GM18907 (cell line): ENCODE results near the gene BAZ2A.
A peak's percentile ranks its signal among the peaks of the same experiment; 100 is the strongest.
"Not testable (repeated sequence)": the region's sequence is repeated elsewhere in the genome, so short reads cannot be mapped to it uniquely, and the experiment has no call there.

Source experiments
- ATAC-seq: cut with Tn5 transposase; IDR thresholded peaks from one replicate; pipeline ENCODE4 v1.9.1; 2021; ENCODE audit warnings: mild to moderate bottlenecking, moderate library complexity; ENCODE audit not compliant: unreplicated experiment

The BAZ2A gene

DNA sequence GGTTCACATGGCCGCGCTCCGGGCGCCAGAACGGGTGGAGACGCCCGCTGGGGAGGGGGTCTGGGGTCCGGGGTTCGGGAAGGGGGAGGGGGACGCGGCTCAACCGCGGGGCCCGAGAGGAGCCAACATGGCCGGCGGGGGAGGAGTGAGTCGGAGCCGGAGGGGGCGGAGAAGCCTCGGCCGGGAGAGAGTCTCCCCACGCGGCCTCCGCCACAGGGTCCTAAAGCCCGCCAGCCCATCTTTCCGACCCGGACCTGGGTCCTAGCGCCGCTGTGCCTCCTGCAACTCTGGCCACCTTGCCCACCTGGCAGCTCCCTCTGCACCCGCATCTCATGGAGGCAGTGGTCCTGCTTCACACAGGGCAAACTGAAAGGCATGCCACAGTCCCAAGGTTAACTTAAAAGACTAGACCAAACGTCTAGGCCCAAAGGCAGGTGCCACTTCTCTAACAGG lies at the start of gene BAZ2A:
BAZ2A (minus strand) TSS at position 147 of the 453 bp plus-strand sequence. CDS start 12,796 bp downstream, outside the sequence.
- peak; percentile 54 for ATAC-seq

DNA sequence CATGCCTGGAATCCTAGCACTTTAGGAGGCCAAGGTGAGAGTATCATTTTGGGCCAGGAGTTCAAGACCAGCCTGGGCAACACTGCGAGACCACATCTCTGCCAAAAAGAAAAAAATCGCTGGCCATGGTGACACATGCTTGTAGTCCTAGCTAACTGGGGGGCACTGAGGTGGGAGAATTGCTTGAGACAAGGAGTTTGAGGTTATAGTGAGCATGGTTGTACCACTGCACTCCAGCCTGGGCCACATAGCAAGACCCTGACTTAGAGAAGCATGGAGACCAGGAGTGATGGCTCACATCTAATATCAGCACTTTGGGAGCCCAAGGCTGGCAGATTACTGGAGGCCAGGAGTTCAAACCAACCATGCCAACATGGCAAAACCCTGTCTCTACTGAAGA lies 48.7 kb upstream of the BAZ2A start:
- ATAC-seq, result no peak

DNA sequence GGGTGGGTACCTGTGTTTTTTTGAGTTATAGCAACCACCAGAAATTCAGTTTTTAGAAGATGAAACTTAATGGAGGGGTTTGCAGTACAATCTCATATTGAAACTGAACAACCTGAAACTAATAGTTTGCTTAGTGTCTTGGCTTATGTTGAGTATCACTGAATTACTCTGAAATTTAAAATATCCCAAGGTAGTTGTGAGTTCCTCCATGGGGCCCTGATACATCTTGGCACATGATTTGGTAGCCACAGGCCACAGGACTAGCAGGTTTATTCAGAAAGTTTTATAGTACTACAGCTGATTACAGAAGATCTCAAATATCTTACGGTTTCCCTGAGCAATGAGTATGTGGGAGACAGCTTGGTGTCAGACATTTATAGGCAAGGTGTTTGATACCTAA lies 47.6 kb upstream of the BAZ2A start:
- no peak for ATAC-seq

DNA sequence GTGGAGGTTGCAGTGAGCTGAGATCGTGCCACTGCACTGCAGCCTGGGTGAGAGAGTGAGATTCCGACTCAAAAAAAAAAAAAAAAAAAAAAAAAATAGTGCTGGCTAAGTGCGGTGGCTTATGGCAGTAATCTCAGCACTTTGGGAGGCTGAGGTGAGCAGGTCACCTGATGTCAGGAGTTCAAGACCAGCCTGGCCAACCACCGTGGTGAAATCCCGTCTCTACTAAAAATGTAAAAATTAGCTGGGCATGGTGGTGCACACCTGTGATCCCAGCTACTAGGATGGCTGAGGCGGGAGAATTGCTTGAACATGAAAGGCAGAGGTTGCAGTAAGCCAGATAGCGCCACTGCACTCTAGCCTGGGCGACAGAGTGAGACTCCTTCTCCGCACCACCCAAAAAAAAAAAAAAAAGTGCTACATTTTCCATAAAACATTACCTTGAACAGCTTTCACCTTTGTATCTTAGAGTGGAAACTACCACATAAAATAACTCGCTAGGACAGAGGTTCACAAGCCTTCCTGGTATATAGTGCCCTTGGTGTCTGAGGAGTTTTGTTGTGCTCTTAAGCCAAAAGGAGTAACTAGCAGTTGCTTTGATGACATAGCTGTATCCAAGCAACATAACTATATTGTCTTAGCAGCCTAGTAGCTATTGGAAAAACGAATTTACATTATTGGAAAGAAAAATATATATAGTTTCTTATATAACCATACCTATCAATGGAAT lies 46.9 kb upstream of the BAZ2A start:
- no peak for ATAC-seq

DNA sequence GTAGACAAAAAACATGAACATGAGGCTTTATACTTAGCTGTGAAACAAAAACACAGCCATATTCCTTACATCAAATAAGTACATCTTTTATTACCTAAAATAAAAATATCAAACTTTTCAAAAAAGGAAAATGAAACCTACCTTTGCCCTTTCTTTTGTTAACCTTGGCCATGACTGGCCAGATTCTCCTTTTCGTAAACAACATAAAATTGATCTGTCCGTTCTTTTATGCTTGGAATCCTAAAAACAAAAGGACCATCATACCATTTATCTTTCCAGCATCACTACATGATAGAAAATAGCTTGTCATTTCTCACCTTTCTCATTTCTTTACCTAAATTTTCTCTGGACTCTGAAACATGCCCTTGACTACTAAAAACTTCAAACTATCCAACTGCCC lies 41.5 kb upstream of the BAZ2A start:
- ATAC-seq, result no peak

DNA sequence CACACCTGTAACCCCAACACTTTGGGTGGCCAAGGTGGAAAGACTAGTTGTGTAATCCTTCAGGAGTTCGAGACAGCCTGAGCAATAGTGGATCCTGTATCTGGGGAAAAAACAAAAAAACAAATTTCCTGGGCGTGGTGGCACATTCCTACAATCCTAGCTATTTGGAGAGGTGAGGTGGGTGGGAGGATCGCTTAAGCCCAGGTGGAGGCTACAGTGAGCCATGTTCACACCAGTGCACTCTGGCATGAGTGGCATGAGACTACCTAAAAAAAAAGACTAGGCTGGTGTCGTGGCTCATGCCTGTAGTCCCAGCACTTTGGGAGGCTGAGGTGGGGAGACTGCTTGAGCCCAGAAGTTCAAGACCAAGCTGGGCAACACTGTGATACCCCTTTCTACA lies 40.7 kb upstream of the BAZ2A start:
- no peak for ATAC-seq

DNA sequence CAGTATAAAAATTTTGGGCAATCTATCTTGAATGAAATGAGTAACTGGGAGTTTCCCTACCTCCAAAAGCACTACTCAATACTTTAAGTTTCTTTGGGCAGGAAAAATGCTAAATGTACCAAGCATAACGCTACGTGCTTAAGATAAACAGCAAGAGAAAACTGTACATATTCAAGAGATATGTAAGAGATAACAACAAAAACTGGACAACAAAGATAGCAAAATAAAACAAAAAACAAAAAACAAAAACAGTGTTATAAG lies 38.0 kb upstream of the BAZ2A start:
- ATAC-seq, result no peak

DNA sequence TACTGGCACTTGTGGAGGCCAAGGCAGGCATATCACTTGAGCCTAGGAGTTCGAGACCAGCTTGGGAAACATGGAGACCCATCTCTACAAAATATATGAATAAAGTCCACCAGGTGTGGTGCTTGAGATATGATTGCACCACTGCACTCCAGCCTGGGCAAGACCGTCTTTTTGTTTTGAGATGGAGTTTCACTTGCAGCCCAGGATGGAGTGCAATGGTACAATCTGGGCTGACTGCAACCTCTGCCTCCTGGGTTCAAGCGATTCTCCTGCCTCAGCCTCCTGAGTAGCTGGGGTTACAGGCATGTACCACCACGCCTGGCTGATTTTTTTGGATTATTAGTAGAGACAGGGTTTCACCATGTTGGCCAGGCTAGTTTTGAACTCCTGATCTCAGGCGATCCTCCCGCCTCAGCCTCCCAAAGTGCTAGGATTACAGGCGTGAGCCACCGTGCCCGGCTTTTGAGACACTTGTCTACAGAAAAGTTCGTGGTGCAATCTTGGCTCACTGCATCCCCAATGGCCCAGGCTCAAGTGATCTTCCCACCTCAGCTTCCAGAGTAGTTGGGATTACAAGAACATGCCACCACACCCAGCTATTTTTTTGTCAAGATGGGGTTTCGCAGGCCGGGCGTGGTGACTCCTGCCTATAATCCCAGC lies 32.0 kb upstream of the BAZ2A start:
- no peak for ATAC-seq

DNA sequence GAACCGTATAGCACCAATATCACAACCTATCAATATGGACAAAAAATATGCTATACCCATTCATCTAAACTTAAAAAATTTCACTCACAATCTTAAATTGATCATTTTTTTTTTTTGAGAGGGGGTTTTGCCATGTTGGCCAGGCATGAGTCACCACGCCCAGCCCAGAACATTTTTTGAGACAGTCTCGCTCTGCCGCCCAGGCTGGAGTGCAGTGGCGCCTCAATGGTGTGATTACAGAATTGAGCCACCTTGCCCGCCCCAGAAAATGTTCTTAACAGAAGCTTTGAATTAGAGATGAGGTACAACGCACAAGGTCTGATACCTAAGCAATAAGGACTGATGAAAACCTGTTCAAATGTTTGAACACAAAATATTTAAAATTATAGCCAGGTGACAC lies 31.4 kb upstream of the BAZ2A start:
- ATAC-seq, result no peak

DNA sequence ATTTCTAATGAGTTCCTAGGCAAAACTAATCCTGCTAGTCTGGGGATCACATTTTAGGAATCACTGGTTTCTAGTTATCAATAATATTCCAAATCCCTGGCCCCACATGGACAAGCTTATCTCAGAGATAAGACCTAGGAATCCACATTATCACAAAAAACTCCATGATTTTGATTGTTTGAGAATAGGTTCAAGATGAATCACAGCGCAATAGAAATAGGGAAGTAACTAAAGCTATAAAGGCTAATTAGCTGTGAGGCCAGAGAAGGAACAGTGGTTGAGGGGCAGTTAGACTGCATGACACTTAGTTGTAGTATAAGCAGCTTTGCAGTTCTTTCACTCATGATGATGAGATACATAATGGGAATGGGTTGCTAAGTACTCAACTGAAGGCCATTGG lies 28.8 kb upstream of the BAZ2A start:
- no peak for ATAC-seq

DNA sequence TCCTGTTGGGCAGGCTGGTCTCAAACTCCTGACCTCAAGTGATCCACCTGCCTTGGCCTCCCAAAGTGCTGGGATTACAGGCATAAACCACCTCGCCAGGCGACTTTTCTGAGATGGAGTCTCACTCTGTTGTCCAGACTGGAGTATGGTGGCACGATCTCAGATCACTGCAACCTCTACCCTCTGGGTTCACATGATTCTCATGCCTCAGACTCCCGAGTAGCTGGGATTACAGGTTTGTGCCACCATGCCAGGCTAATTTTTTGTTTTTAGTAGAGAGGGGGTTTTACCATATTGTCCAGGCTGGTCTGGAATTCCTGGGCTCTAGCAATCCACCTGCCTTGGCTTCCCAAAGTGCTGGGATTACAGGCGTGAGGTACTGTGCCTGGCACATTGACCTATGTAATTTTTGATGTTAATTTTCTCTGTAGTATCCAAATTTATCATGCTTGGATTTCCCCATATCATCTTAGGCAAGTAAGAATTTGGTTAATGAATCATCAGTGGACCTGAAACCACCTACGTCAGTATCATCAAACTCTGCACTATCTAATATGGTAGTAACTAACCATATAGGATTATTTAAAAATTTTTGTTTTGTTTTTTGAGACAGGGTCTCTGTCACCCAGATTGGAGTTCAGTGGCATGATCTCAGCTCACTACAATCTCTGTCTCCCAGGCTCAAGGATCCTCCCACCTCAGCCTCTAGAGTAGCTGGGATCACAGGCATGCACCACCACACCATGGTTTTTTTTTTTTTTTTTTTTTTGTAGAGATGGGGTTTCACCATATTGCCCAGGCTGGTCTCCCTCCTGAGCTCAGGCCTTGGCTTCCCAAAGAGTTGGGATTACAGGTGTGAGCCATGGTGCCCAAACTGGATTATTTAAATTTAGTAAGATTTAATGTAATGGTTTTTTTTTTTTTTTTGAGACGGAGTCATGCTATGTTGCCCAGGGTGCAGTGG lies 27.6 kb upstream of the BAZ2A start:
- no peak for ATAC-seq

DNA sequence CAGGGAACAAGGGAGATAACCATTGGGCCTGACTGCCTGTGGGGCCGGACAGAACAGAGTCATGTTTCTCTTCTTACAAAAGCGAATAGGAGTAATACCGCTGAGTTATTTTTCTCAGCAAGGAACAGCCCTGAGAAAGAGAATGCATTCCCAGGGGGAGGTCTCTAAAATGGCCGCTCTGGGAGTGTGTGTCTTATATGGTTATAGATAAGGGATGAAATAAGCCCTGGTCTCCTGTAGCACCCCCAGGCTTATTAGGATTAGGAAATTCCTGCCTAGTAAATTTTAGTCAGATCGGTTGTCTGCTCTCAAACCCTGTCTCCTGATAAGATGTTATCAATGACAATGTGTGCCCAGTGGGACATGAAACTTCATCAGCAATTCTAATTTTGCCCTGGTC lies 23.7 kb upstream of the BAZ2A start:
- ATAC-seq, result not testable (repeated sequence)

DNA sequence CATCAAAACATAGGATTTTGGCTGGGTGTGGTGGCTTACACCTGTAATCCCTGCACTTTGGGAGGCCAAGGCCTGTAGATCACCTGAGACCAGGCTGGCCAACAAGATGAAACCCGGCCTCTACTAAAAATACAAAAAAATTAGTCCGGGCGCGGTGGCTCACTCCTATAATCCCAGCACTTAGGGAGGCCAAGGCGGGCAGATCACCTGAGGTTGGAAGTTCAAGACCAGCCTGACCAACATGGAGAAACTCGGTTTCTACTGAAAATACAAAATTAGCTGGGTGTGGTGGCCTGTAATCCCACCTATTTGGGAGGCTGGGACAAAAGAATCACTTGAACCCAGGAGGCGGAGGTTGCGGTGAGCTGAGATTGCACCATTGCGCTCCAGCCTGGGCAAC lies 17.9 kb upstream of the BAZ2A start:
- ATAC-seq, result not testable (repeated sequence)

DNA sequence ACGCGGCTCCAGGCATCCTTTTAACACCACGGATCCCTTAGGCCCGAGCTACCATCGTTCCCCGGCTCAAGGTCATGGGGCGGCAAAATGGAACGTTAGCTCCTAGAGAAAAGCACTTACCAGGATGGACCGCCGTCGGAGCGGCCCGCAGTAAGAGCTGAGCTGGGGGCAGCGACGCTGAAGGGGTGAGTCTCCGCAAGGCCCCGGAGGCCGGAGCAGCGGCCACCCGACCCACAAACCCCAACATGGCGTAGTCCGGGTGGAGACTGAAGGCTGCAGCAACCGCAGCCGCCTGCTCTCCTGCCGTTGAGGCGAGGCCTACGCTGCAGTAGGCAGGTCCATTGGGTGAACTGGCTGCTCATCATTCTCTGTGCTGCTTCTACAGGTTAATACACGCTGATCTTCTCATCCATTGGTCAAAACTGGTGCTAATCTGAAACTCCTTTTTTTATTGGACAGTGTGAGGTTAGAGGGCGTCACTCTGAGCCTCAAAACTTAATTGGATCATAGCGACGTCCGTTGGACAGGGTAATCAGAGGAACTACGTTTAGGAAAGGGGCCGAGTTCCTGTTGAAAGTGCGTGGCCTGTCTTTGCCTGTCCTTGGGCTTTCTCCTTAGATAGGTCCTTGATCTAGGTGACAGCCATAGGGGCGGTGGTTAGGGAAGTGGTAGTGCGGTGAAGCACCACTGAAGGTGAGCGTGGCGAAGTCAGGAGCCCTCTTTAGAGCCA lies 15.8 kb upstream of the BAZ2A start, which contains the start of gene ATP5F1B:
ATP5F1B (minus strand) TSS at position 268 of the 730 bp plus-strand sequence; CDS start at position 247, 21 bp downstream.
- peak; percentile 98 for ATAC-seq

DNA sequence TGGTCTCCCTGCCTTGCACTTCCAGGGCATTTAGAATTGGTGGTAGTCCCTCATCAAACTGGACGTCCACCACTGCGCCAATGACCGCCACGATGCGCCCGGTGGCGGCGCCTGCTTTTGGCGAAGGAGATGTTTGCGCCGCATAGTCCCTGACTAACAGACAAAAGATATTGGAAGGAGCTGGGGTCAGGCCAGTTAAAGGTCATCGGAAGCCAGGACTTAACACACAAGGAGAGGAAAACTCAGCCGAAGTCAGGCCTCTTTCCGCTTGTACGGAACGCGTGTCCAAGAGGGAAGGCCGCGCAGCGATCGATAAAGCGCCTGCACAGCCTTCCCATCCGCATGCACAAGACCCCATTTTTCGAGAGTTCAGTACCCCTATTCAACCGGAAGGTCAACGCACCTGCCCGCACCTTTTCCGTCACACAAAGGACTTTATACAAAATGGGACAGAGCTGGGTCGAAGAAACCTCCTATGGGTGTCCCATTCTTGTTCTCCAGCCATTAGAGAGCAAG lies 15.1 kb upstream of the BAZ2A start:
- peak; percentile 3 for ATAC-seq

DNA sequence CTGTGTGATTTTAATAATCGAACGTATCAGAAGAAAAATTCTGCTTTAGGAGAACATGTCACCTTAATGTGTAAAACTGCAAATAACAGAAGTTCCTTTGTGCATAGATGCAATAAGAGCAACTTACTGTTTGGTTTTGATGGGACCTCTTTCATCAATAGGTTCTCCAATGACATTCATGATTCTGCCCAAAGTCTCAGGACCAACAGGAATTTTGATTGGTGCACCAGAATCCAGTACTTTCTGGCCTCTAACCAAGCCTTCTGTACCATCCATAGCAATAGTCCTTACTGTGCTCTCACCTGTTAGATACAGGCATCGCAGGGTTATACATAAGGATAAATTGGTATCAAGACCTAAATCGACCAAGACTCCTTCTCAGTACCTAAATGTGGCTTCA lies 14.5 kb upstream of the BAZ2A start:
- no peak for ATAC-seq

DNA sequence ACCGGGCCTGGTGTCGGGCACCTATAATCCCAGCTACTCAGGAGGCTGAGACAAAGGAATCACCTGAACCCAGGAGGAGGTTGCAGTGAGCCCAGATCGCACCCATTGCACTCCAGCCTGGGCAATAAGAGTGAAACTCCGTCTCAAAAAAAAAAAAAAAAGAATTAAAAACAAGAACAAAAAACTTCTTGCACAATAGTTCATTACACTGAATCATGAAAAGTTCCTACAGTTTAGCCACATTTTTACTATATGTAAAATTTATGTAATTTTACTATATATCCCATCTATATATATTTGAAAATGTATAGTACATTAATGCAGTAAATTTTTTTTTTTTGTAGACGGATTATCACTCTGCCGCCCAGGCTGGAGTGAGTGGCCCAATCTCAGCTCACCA lies 11.1 kb upstream of the BAZ2A start:
- no peak for ATAC-seq

DNA sequence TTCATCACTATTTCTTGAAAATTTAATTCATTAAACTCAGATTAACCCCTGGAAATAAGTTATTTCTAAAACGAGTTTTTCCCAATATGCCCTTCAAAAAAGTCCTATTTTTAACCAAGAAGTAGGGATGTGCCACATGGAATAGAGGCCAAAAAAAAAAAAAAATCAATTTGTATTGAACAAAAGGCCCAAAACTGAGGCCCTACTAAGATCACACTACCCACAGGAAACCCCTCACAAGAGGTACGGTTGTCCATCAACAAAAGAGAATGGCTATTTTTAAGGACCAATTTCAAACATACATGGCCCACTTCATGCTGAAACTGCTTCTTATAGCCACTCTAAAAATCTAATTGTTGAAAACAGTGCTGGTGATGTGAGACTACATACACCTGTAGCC lies 7.5 kb upstream of the BAZ2A start:
- ATAC-seq, result no peak

DNA sequence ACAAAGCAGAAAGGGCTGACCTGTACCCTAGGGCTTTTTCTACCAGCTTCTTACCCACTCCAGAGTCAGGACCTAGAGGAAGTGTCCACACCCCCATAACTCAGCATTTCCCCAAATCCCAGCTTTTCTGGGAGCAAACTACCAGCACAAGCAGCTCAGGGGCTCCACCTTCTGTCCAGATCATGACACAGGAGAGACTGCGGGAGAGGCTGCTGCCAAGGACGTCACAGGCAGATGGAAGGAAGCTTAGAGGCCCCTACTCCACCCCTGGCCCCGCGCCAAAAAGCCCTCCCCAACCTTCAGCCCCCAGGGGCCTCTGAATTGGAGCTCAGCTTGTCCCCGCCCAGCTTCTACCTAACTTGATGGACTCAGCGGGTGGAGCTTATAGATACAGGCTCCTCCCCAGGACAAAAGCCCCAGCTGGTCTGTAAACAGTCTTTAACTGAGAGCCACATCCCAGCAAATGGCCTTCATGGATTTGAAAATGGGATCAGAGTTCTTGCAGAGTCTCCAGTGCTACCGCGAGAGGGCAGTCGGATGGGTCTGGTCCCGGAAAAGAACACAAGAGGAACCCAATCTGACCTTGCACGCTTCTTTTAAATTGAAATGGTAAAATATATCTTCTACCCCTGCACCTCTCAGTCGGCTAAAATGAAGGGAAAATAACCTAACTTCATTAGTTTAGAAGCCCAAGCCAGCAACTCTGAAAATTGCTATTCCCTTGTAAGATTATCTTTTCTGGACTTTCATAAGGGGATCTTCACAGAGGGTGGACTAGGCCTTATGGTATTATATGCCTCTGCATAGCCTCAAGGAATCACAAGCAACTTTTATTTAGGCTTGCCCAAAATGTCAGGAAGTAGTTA lies 6.8 kb upstream of the BAZ2A start:
- peak; percentile 55 for ATAC-seq
